SK-N-SH (cell line): Measurements from ENCODE around the gene ARHGAP26. TPM values are rescaled to one million over a fixed set of nuclear protein-coding genes. Genes with fewer than 3 reads are reported as not detected.
A peak's percentile ranks its signal among the peaks of the same experiment; 100 is the strongest.

Experiments
- CTCF ChIA-PET: fragments of 300-600, 350-600 bp; formaldehyde crosslinking; extraction: SDS; loops from one replicate; lab custom pipeline; 2021; lab: Yijun Ruan, JAX
- POLR2A ChIA-PET: fragments of 350-600 bp; sonication (Branson Sonifier 250); formaldehyde crosslinking; extraction: SDS; loops from one replicate; lab custom pipeline; 2020; ENCODE audit warnings: antibody characterized with exemption, inconsistent platforms; lab: Yijun Ruan, JAX
- DNase-seq: peaks from one replicate; pipeline ENCODE4 v3.0.0; 2012
- H2AFZ ChIP-seq: fragments of 200-600 bp; sonication (generic); 2 replicates; pipeline ENCODE4 v1.8.1; 2016; ENCODE audit warnings: antibody characterized with exemption, mild to moderate bottlenecking, low read depth
- H3F3A ChIP-seq: fragments of 200-600 bp; sonication (generic); replicated peaks from 2 replicates; pipeline ENCODE3; 2016; ENCODE audit warnings: antibody characterized with exemption, mild to moderate bottlenecking; ENCODE audit not compliant: insufficient read depth
- H3K27ac ChIP-seq, 2 experiments: fragments of 200-500 bp in 1 of 2; fragments of 200-600 bp in 1 of 2; sonication (Bioruptor generic) in 1 of 2; sonication (generic), shearing (Covaris generic) in 1 of 2; 2 replicates each; pipeline versions ENCODE4 v1.5.1 to v1.6.1; 2014 to 2016; ENCODE audit warnings: low read depth in 2 of 2, inconsistent platforms in 1 of 2, low read length in 1 of 2, mild to moderate bottlenecking in 1 of 2, mixed read lengths in 1 of 2
- H3K27me3 ChIP-seq: fragments of 200-600 bp; sonication (generic), shearing (Covaris generic); 2 replicates; pipeline ENCODE4 v1.6.1; 2016; ENCODE audit warnings: mixed run types; ENCODE audit not compliant: insufficient read depth
- H3K36me3 ChIP-seq, 2 experiments: fragments of 200-500 bp in 1 of 2; fragments of 200-600 bp in 1 of 2; sonication (Bioruptor generic) in 1 of 2; sonication (generic) in 1 of 2; replicated peaks in 1 of 2; 2 replicates each; pipeline versions ENCODE3 to v1.5.1; 2014 to 2016; ENCODE audit warnings: low read length in 1 of 2, mild to moderate bottlenecking in 1 of 2; ENCODE audit not compliant: insufficient read depth in 2 of 2, control insufficient read depth in 1 of 2
- H3K4me1 ChIP-seq, 2 experiments: fragments of 200-500 bp in 1 of 2; fragments of 200-600 bp in 1 of 2; sonication (Bioruptor generic) in 1 of 2; sonication (generic), shearing (Covaris generic) in 1 of 2; 2 replicates each; pipeline versions ENCODE4 v1.5.1 to v1.6.1; 2014 to 2016; ENCODE audit warnings: low read depth in 1 of 2, low read length in 1 of 2, mixed run types in 1 of 2; ENCODE audit not compliant: insufficient read depth in 2 of 2, control insufficient read depth in 1 of 2
- H3K4me2 ChIP-seq: fragments of 200-600 bp; sonication (generic), shearing (Covaris generic); 2 replicates; pipeline ENCODE4 v1.6.1; 2017; ENCODE audit warnings: mixed run types
- H3K4me3 ChIP-seq, 2 experiments: fragments of 200-500 bp in 1 of 2; fragments of 200-600 bp in 1 of 2; sonication (Bioruptor generic) in 1 of 2; sonication (generic), shearing (Covaris generic) in 1 of 2; 2 replicates each; pipeline versions ENCODE4 v1.5.1 to v1.8.1; 2014 to 2016; ENCODE audit warnings: low read depth in 2 of 2, inconsistent platforms in 1 of 2, low read length in 1 of 2, mild to moderate bottlenecking in 1 of 2, mixed read lengths in 1 of 2, moderate library complexity in 1 of 2
- H3K79me2 ChIP-seq: fragments of 200-600 bp; sonication (generic); 2 replicates; pipeline ENCODE4 v1.8.1; 2017; ENCODE audit warnings: mild to moderate bottlenecking; ENCODE audit not compliant: insufficient read depth
- H3K9ac ChIP-seq: fragments of 200-600 bp; sonication (generic); 2 replicates; pipeline ENCODE4 v1.6.1; 2017; ENCODE audit warnings: mixed run types
- H3K9me2 ChIP-seq: fragments of 200-600 bp; sonication (generic); 2 replicates; pipeline ENCODE4 v1.6.1; 2017; ENCODE audit warnings: mixed run types
- H3K9me3 ChIP-seq: fragments of 200-600 bp; sonication (generic); 2 replicates; pipeline ENCODE4 v1.6.1; 2017; ENCODE audit warnings: mixed run types, mild to moderate bottlenecking, moderate library complexity
- H4K20me1 ChIP-seq: fragments of 200-600 bp; sonication (generic); 2 replicates; pipeline ENCODE4 v1.6.1; 2017; ENCODE audit warnings: mild to moderate bottlenecking, mixed run types; ENCODE audit not compliant: insufficient read depth
- CHD2 ChIP-seq: fragments of 150-350 bp; IDR thresholded peaks from 2 replicates; pipeline ENCODE4 v1.6.1; 2018; ENCODE audit warnings: low read length; ENCODE audit not compliant: partially characterized antibody
- CTCF ChIP-seq: fragments of 200-600 bp; sonication (generic); IDR thresholded peaks from 2 replicates; pipeline ENCODE4 v1.6.1; 2017; ENCODE audit warnings: antibody characterized with exemption, mild to moderate bottlenecking, moderate library complexity
- ELF1 ChIP-seq: IDR thresholded peaks from 2 replicates; pipeline ENCODE4 v1.4.0; 2012
- EP300 ChIP-seq, 2 experiments: IDR thresholded peaks; 2 replicates each; pipeline versions ENCODE4 v1.4.0 to v1.6.1; 2012; ENCODE audit warnings: borderline replicate concordance in 1 of 2, low read depth in 1 of 2, low read length in 1 of 2
- FOSL2 ChIP-seq: IDR thresholded peaks from 2 replicates; pipeline ENCODE4 v1.4.0; 2012; ENCODE audit warnings: low read depth, mild to moderate bottlenecking, moderate library complexity, borderline replicate concordance
- FOXJ3 ChIP-seq: sonication (generic); formaldehyde crosslinking; IDR thresholded peaks from 2 replicates; pipeline ENCODE4 v1.5.1; 2020; ENCODE audit warnings: mild to moderate bottlenecking, missing genetic modification reagents
- FOXM1 ChIP-seq: IDR thresholded peaks from 2 replicates; pipeline ENCODE4 v1.4.0; 2012; ENCODE audit warnings: low read depth, mild to moderate bottlenecking
- GABPA ChIP-seq: IDR thresholded peaks from 2 replicates; pipeline ENCODE4 v1.4.0; 2012; ENCODE audit warnings: low read depth, mild to moderate bottlenecking
- JUND ChIP-seq: IDR thresholded peaks from 2 replicates; pipeline ENCODE4 v1.4.0; 2012
- MEF2A ChIP-seq: IDR thresholded peaks from 2 replicates; pipeline ENCODE4 v1.4.0; 2012; ENCODE audit warnings: low read depth, borderline replicate concordance
- NFIC ChIP-seq: IDR thresholded peaks from 2 replicates; pipeline ENCODE4 v1.4.0; 2012; ENCODE audit warnings: borderline replicate concordance
- PBX3 ChIP-seq: IDR thresholded peaks from 2 replicates; pipeline ENCODE4; 2012
- POLR2AphosphoS5 ChIP-seq: IDR thresholded peaks from 2 replicates; pipeline ENCODE4 v1.6.1; 2012; ENCODE audit warnings: low read depth, low read length
- RAD21 ChIP-seq: IDR thresholded peaks from 2 replicates; pipeline ENCODE4 v1.6.1; 2012; ENCODE audit warnings: mild to moderate bottlenecking, low read length
- RCOR1 ChIP-seq: fragments of 150-350 bp; IDR thresholded peaks from 2 replicates; pipeline ENCODE4 v1.6.1; 2017; ENCODE audit warnings: antibody characterized with exemption, low read length
- REST ChIP-seq: IDR thresholded peaks from 2 replicates; pipeline ENCODE4 v1.6.1; 2012; ENCODE audit warnings: mild to moderate bottlenecking, low read depth, low read length, moderate library complexity
- RFX5 ChIP-seq: IDR thresholded peaks from 2 replicates; pipeline ENCODE4 v1.6.1; 2012; ENCODE audit warnings: mild to moderate bottlenecking, improper control_type of control experiment, low read length
- SIN3A ChIP-seq: IDR thresholded peaks from 2 replicates; pipeline ENCODE4 v1.6.1; 2012; ENCODE audit warnings: low read depth, mild to moderate bottlenecking, low read length, moderate library complexity, borderline replicate concordance
- SMC3 ChIP-seq: IDR thresholded peaks from 2 replicates; pipeline ENCODE4 v1.6.1; 2012; ENCODE audit warnings: low read depth, low read length, improper control_type of control experiment
- TAF1 ChIP-seq: IDR thresholded peaks from 2 replicates; pipeline ENCODE4 v1.6.1; 2012; ENCODE audit warnings: low read depth, mild to moderate bottlenecking, low read length, moderate library complexity, borderline replicate concordance
- TCF12 ChIP-seq: IDR thresholded peaks from 2 replicates; pipeline ENCODE4 v1.4.0; 2012
- TEAD4 ChIP-seq: IDR thresholded peaks from 2 replicates; pipeline ENCODE4 v1.4.0; 2012; ENCODE audit warnings: mild to moderate bottlenecking, borderline replicate concordance; ENCODE audit not compliant: insufficient read depth
- USF2 ChIP-seq: fragments of 150-350 bp; IDR thresholded peaks from 2 replicates; pipeline ENCODE4 v1.6.1; 2017; ENCODE audit warnings: antibody characterized with exemption, low read length, low read depth, borderline replicate concordance
- YY1 ChIP-seq: IDR thresholded peaks from 2 replicates; pipeline ENCODE4 v1.4.0; 2012; ENCODE audit warnings: low read depth, mild to moderate bottlenecking
- ZBTB33 ChIP-seq: IDR thresholded peaks from 2 replicates; pipeline ENCODE4 v1.4.0; 2012; ENCODE audit warnings: low read depth, borderline replicate concordance
- WGBS: methylation state at CpG from one replicate; pipeline ENCODE4 v1.1.6; 2017; ENCODE audit warnings: low lambda C conversion rate; 5-methylcytosine and 5-hydroxymethylcytosine counted together
- polyA plus RNA-seq, 3 experiments: library from polyadenylated mRNA; depleted of rRNA; stranded (reverse); fragments of >200 nt; gene quantifications; 2 replicates each; pipeline ENCODE4 v1.2.3, GENCODE V29; 2012

The ARHGAP26 gene
- polyA plus RNA-seq, 1 of the 3 experiments (the other 2 are of a cell fraction), result 6.1 TPM

- 18% methylated on average over 5 of the region's 5 CpGs for WGBS
- POLR2A ChIA-PET, result no interaction called here
- TF ChIP-seq FOXJ3 (CRISPR knock-in tag), result no peak
- TF ChIP-seq ELF1, result no peak
- TF ChIP-seq TEAD4, result no peak
- TF ChIP-seq YY1, result no peak
- TF ChIP-seq EP300 (IDR thresholded peaks at IDR 0.05; ENCODE audit: borderline replicate concordance in 1 of 2, low read depth in 1 of 2, low read length in 1 of 2), result peak; percentile 13 to 70; a peak in 2 of 4 replicates
- no peak for TF ChIP-seq RAD21
- TF ChIP-seq REST, result no peak
- peak; percentile 39; the same call in 1 of the 2 replicates for TF ChIP-seq MEF2A
- TF ChIP-seq CTCF, result no peak
- peak; percentile 46; the same call in 1 of the 2 replicates for TF ChIP-seq POLR2AphosphoS5
- peak; percentile 68 for TF ChIP-seq JUND
- peak; percentile 51 for TF ChIP-seq NFIC
- TF ChIP-seq FOSL2, result peak; percentile 44; the same call in 1 of the 2 replicates
- TF ChIP-seq PBX3, result peak; percentile 86
- TF ChIP-seq CHD2, result no peak
- TF ChIP-seq FOXM1, result no peak
- no peak for TF ChIP-seq SIN3A
- no peak for TF ChIP-seq RFX5
- peak; percentile 92 for TF ChIP-seq TCF12
- no peak for TF ChIP-seq SMC3
- TF ChIP-seq ZBTB33, result 0 out of 2 replicates have a peak, but pooled peaks have one; percentile 23
- no peak for TF ChIP-seq TAF1
- TF ChIP-seq RCOR1, result 0 out of 2 replicates have a peak, but pooled peaks have one; percentile 8
- no peak for TF ChIP-seq USF2
- TF ChIP-seq GABPA, result no peak
Measured at GRCh38 chr5:142826093-142826492, 55.9 kb downstream of the ARHGAP26 start.

More at GRCh38 chr5:142826093-142826492, 55.9 kb downstream of the ARHGAP26 start:
- H3K4me3 ChIP-seq, result 0 out of 4 replicates have a peak overlapping the region, but pooled peaks of 1 of the 2 experiments have one; percentile 40
- H3F3A ChIP-seq, result peaks cover 60% of the 10 kb centered on the region
- no peak overlapping the region for H2AFZ ChIP-seq
- H3K27me3 ChIP-seq, result no peaks in the 10 kb centered on the region
- H3K79me2 ChIP-seq, result peaks cover 11% of the 10 kb centered on the region
- CTCF ChIA-PET, result interaction anchor here (1.5 kb wide), 1 partner anchor 105 kb away, joined by 3 read pairs; no protein-coding TSS in a partner anchor
- peak overlapping the region; percentile 76 for H3K4me2 ChIP-seq
- 0 out of 2 replicates have a peak overlapping the region, but pooled peaks have one; percentile 15 for H3K9ac ChIP-seq
- peaks cover 69 to 74% of the 10 kb centered on the region in 2 experiments for H3K4me1 ChIP-seq
- H3K9me3 ChIP-seq, result no peaks in the 10 kb centered on the region
- no peaks in the 10 kb centered on the region for H4K20me1 ChIP-seq
- no peak for DNase-seq
- H3K36me3 ChIP-seq, result no peaks in the 10 kb centered on the region
- no peaks in the 10 kb centered on the region for H3K9me2 ChIP-seq
- peak overlapping the region; percentile 81 to 86 for H3K27ac ChIP-seq
